ENCODE results near the gene HS6ST3.
"Not testable (repeated sequence)": the region's sequence is repeated elsewhere in the genome, so short reads cannot be mapped to it uniquely, and the experiment has no call there.

HS6ST3 gene

GRCh38 chr13:96089749-96090239 is at the start of gene HS6ST3:
HS6ST3 (plus strand) TSS chr13:96090107.
- DNase-seq: peak; percentile 69

- no peak for DNase-seq
These were observed 48.4 kb upstream of the HS6ST3 start for GRCh38 chr13:96041326-96042110.

- DNase-seq: no peak
These were observed 45.7 kb upstream of the HS6ST3 start for GRCh38 chr13:96044238-96044637.

GRCh38 chr13:96046449-96047126 is 43.3 kb upstream of the HS6ST3 start:
- not testable (repeated sequence) for DNase-seq

- not testable (repeated sequence) for DNase-seq
These were observed 39.0 kb upstream of the HS6ST3 start for GRCh38 chr13:96050955-96051354.

- not testable (repeated sequence) for DNase-seq
These were observed 38.4 kb upstream of the HS6ST3 start for GRCh38 chr13:96051491-96051890.

- not testable (repeated sequence) for DNase-seq
These were observed 38.0 kb upstream of the HS6ST3 start for GRCh38 chr13:96051946-96052345.

GRCh38 chr13:96052656-96053002 is 37.3 kb upstream of the HS6ST3 start:
- DNase-seq: peak; percentile 67

GRCh38 chr13:96053003-96053703 is 36.8 kb upstream of the HS6ST3 start, which contains the start of gene UGGT2:
UGGT2 (minus strand) TSS chr13:96053401; CDS start chr13:96053312, 89 bp downstream.
- peak; percentile 95 for DNase-seq

GRCh38 chr13:96065849-96066248 is 24.1 kb upstream of the HS6ST3 start:
- no peak for DNase-seq

GRCh38 chr13:96068729-96069128 is 21.2 kb upstream of the HS6ST3 start:
- no peak for DNase-seq

GRCh38 chr13:96071504-96071903 is 18.4 kb upstream of the HS6ST3 start:
- no peak for DNase-seq

GRCh38 chr13:96072392-96072791 is 17.5 kb upstream of the HS6ST3 start:
- no peak for DNase-seq

GRCh38 chr13:96075953-96076543 is 13.9 kb upstream of the HS6ST3 start:
- no peak for DNase-seq

GRCh38 chr13:96080676-96081075 is 9.2 kb upstream of the HS6ST3 start:
- no peak for DNase-seq

GRCh38 chr13:96081888-96082287 is 8.0 kb upstream of the HS6ST3 start:
- no peak for DNase-seq

GRCh38 chr13:96082640-96083039 is 7.3 kb upstream of the HS6ST3 start:
- no peak for DNase-seq

- no peak for DNase-seq
These were observed 3.2 kb upstream of the HS6ST3 start for GRCh38 chr13:96086736-96087135.

GRCh38 chr13:96089139-96089538 is 768 bp upstream of the HS6ST3 start:
- DNase-seq: no peak

- DNase-seq: no peak
These were observed 564 bp downstream of the HS6ST3 start for GRCh38 chr13:96090240-96091101.

GRCh38 chr13:96091164-96092117 is 1.5 kb downstream of the HS6ST3 start:
- peak; percentile 40 for DNase-seq
